Activated B cell treated with CpG ODN at 0.5 μM for 24 hours (primary cell): ENCODE results near the gene FRY. TPM values are rescaled to one million over a fixed set of nuclear protein-coding genes. Genes with fewer than 3 reads are reported as not detected.

Experiments used
- ATAC-seq: fragments of 200-7000 bp; cut with Tn5 transposase; one replicate; pipeline ENCODE4 v1.10.0; 2021; ENCODE audit warnings: low read depth, mild to moderate bottlenecking, moderate library complexity
- CTCF ChIA-PET: fragments of 350-600 bp; sonication (Branson Sonifier 250); formaldehyde crosslinking; loops from one replicate; lab custom pipeline; 2021; ENCODE audit warnings: antibody characterized with exemption; lab: Charles Lee
- POLR2A ChIA-PET: fragments of 350-600 bp; sonication (Branson Sonifier 250); formaldehyde crosslinking; loops from one replicate; lab custom pipeline; 2021; ENCODE audit warnings: antibody characterized with exemption; lab: Charles Lee
- DNase-seq: peaks from one replicate; pipeline ENCODE4 v3.0.0; 2022
- H3K27ac Mint-ChIP-seq: one replicate; pipeline ENCODE4 v1.8.0; 2020; ENCODE audit warnings: mixed read lengths
- H3K27me3 Mint-ChIP-seq: one replicate; pipeline ENCODE4 v1.8.0; 2021; ENCODE audit warnings: mixed read lengths
- H3K36me3 Mint-ChIP-seq: one replicate; pipeline ENCODE4 v1.8.0; 2021; ENCODE audit warnings: low read depth, mixed read lengths
- H3K4me1 Mint-ChIP-seq: one replicate; pipeline ENCODE4 v1.8.0; 2021; ENCODE audit warnings: mixed read lengths
- H3K4me3 Mint-ChIP-seq: one replicate; pipeline ENCODE4 v1.8.0; 2020; ENCODE audit warnings: mild to moderate bottlenecking, mixed read lengths
- H3K9me3 Mint-ChIP-seq: one replicate; pipeline ENCODE4 v1.8.0; 2020; ENCODE audit warnings: mixed read lengths
- intact Hi-C: fragments of 100-400 bp; cut with micrococcal nuclease; formaldehyde crosslinking; loops from one replicate; pipeline ENCODE4 v1.15.1; 2024
- total RNA-seq: library from RNA; stranded (reverse); gene quantifications from 2 replicates; pipeline ENCODE4 v1.2.3, GENCODE V29; 2022
- TF ChIP-seq, protein P1 (sequence below): fragments of 200-600 bp; IDR thresholded peaks from one replicate; pipeline ENCODE4 v1.8.0; 2022; ENCODE audit warnings: antibody characterized with exemption, mild to moderate bottlenecking

The FRY gene
- total RNA-seq, 1 donor from 2014 or later = 4.8 TPM

DNA sequence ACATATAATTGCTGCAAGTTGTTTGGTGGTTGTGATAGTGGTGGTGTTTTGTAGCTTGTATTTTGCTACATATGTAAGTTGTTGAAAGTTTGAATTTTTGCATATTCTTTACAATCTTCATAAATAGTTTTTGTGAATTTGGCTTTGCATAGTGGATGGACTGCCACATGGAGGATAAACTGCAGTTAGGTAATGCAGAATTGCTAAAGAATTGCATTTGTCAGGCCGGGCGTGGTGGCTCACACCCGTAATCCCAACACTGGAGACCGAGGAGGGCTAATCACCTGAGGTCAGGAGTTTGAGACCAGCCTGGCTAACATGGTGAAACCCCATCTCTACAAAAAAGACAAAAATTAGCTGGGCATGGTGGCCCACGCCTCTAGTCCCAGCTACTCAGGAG is 171.6 kb downstream of the FRY start:
- intact Hi-C loops = no loop called here
- Mint-ChIP-seq H3K27me3 (no peaks in the 10 kb centered on the region), H3K4me1 (no peaks in the 10 kb centered on the region), H3K27ac (no peak overlapping the region), H3K9me3 (no peaks in the 10 kb centered on the region), H3K36me3 (no peaks in the 10 kb centered on the region), H3K4me3 (no peak overlapping the region)
- TF ChIP-seq, protein P1, sequence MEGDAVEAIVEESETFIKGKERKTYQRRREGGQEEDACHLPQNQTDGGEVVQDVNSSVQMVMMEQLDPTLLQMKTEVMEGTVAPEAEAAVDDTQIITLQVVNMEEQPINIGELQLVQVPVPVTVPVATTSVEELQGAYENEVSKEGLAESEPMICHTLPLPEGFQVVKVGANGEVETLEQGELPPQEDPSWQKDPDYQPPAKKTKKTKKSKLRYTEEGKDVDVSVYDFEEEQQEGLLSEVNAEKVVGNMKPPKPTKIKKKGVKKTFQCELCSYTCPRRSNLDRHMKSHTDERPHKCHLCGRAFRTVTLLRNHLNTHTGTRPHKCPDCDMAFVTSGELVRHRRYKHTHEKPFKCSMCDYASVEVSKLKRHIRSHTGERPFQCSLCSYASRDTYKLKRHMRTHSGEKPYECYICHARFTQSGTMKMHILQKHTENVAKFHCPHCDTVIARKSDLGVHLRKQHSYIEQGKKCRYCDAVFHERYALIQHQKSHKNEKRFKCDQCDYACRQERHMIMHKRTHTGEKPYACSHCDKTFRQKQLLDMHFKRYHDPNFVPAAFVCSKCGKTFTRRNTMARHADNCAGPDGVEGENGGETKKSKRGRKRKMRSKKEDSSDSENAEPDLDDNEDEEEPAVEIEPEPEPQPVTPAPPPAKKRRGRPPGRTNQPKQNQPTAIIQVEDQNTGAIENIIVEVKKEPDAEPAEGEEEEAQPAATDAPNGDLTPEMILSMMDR = no peak
- ChIA-PET CTCF (no interaction called here), POLR2A (no interaction called here)
- DNase-seq (no peak), ATAC-seq (no peak)

DNA sequence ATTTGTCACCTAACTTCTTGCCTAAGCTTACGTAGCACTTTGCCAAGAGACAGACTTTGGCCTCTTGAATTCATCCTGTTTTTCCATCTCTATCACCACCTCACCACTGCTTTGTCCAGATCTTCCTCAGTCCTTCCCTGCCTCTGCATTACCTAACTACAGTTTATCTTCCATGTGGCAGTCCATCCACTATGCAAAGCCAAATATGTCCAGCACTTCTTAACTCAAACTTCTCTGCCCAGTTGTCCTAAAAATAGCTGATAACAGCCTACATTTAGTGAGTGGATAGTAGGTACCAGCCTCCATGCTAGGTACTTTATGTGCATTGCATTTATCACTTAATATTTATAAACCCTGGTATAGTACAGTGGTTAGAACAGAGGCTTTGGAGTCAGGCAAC is 172.2 kb downstream of the FRY start:
- no peaks in the 10 kb centered on the region for H3K4me1 Mint-ChIP-seq
- ChIA-PET POLR2A (no interaction called here), CTCF (no interaction called here)
- ATAC-seq (no peak), DNase-seq (no peak)
- H3K27ac Mint-ChIP-seq = no peak overlapping the region
- H3K9me3 Mint-ChIP-seq = no peaks in the 10 kb centered on the region
- intact Hi-C loops = no loop called here
- H3K27me3 Mint-ChIP-seq = no peaks in the 10 kb centered on the region
- TF ChIP-seq, protein P1 = no peak
- no peaks in the 10 kb centered on the region for H3K36me3 Mint-ChIP-seq
- H3K4me3 Mint-ChIP-seq = no peak overlapping the region

DNA sequence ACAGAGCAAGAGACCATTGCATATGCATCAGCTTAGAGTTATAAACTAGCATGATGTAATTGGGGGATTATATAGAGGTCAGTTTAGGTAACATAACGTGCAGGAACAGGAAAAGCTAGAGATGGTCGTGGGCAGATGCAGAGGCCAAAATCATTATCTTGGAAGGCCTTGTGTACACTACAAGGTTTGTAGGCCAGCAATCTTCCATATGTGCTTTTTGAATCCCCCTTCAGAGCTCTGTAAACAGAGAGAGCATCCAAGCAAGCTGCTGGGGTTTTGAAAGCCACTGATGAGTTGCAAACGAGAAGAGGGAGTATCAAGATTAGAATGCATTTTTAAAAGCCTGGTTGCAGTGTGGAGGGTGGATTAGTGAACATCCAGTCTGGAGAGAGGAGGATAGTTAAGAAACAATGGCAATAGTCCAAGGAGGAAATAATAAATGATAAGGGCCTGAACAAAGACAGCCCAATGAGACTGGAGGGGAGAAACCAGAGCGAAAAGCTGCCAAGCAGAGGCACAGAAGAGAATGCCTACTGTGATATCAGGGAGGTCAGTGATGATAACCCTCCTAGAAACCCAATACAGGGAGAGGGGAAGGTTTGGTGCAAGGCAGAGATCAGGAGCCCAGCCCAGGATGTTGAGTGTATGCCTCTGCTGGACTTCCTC is 174.0 kb downstream of the FRY start:
- no peaks in the 10 kb centered on the region for H3K9me3 Mint-ChIP-seq
- no peaks in the 10 kb centered on the region for H3K27me3 Mint-ChIP-seq
- CTCF ChIA-PET = no interaction called here
- no peak overlapping the region for H3K4me3 Mint-ChIP-seq
- TF ChIP-seq, protein P1 = no peak
- H3K4me1 Mint-ChIP-seq = no peaks in the 10 kb centered on the region
- ATAC-seq = no peak
- DNase-seq = no peak
- intact Hi-C loops = no loop called here
- H3K36me3 Mint-ChIP-seq = no peaks in the 10 kb centered on the region
- H3K27ac Mint-ChIP-seq = no peak overlapping the region
- POLR2A ChIA-PET = no interaction called here

DNA sequence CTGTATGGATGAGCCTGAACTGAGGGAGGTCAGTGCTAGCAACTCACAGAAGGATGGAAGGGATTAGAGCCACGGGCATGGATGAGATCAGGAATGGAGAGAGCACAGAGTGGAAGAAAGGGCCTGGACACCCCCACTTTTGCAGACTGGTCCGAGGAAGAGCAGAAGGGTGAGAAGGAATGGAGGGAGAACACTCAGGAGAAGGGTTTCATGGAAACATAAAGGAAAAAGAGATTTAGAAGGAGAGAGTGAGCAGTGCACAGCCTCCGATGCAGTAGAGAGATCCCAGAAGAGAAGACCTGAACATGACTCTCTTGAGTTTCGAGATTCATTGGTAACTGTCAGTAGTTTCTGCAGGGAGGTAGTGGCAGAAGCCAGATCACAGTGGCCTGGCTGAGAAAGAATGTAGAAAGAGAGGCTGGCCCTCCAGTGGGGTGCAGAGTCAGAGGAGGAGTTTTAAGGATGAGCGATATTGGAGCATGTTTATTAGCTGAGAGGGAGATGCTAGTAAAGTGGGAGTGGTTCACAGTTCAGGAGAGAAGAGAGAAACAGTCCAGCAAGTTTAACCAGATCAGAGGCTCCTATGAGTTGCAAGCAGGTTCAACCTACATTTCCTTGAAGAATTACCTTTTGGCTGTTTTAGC is 174.6 kb downstream of the FRY start:
- H3K4me3 Mint-ChIP-seq = no peak overlapping the region
- no peak for ATAC-seq
- no peaks in the 10 kb centered on the region for H3K4me1 Mint-ChIP-seq
- CTCF ChIA-PET = no interaction called here
- no peaks in the 10 kb centered on the region for H3K9me3 Mint-ChIP-seq
- DNase-seq = no peak
- intact Hi-C loops = no loop called here
- no peaks in the 10 kb centered on the region for H3K36me3 Mint-ChIP-seq
- TF ChIP-seq, protein P1 = no peak
- no peaks in the 10 kb centered on the region for H3K27me3 Mint-ChIP-seq
- no peak overlapping the region for H3K27ac Mint-ChIP-seq
- POLR2A ChIA-PET = no interaction called here

DNA sequence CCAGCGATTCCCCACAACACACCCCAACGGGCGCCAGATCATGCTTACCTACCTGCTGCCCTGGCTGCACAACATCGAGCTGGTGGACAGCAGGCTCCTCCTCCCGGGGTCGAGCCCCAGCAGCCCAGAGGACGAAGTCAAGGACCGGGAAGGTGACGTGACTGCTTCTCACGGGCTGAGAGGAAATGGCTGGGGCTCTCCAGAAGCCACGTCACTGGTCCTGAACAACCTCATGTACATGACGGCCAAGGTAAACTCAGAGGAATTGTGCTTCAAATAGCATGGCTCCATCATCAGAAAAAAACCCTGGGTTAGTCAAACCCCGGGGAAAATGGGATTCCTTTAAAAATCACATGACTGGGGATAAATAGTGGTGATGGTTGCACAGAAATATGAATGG is 177.3 kb downstream of the FRY start:
- no peaks in the 10 kb centered on the region for H3K27me3 Mint-ChIP-seq
- ATAC-seq (no peak), DNase-seq (no peak)
- no peaks in the 10 kb centered on the region for H3K9me3 Mint-ChIP-seq
- ChIA-PET POLR2A (no interaction called here), CTCF (no interaction called here)
- H3K27ac Mint-ChIP-seq = no peak overlapping the region
- intact Hi-C loops = no loop called here
- H3K4me1 Mint-ChIP-seq = no peaks in the 10 kb centered on the region
- no peak overlapping the region for H3K4me3 Mint-ChIP-seq
- TF ChIP-seq, protein P1 = no peak
- H3K36me3 Mint-ChIP-seq = no peaks in the 10 kb centered on the region
